Measurements from ENCODE around the gene CACHD1.

CACHD1 gene

GRCh38 chr1:64489707-64490106, 19.8 kb downstream of the CACHD1 start:
- Histone ChIP-seq H3K79me2 (ENCODE audit: control insufficient read depth, insufficient read depth, low read length, poor library complexity) (no peaks in the 10 kb centered on the region), H3K4me1 (ENCODE audit: control insufficient read depth in 1 of 2, insufficient read depth in 2 of 2, low read length in 2 of 2) (no peaks in the 10 kb centered on the region), H2AK5ac (ENCODE audit: low read length) (no peak overlapping the region), H2BK120ac (ENCODE audit: insufficient read depth, low read length, poor library complexity) (no peak overlapping the region), H3K4me3 (ENCODE audit: low read depth, low read length) (no peak overlapping the region), H2AFZ (ENCODE audit: insufficient read depth, low read length, poor library complexity) (no peak overlapping the region), H4K12ac (ENCODE audit: low read depth, low read length) (no peak overlapping the region), H3K36me3 (ENCODE audit: control insufficient read depth in 1 of 2, insufficient read depth in 2 of 2, low read length in 2 of 2) (no peaks in the 10 kb centered on the region), H3K79me1 (ENCODE audit: low read length) (no peaks in the 10 kb centered on the region), H3K9me3 (ENCODE audit: insufficient read depth, low read depth, low read length) (no peaks in the 10 kb centered on the region), H3K27me3 (ENCODE audit: insufficient read depth, low read length) (no peaks in the 10 kb centered on the region), H3K9ac (ENCODE audit: low read length) (no peak overlapping the region), H3K14ac (ENCODE audit: low read length) (no peak overlapping the region), H2BK12ac (ENCODE audit: low read length) (no peak overlapping the region), H3K4ac (ENCODE audit: low read depth, low read length) (no peak overlapping the region), H3K4me2 (ENCODE audit: low read length) (no peak overlapping the region), H2BK5ac (ENCODE audit: low read depth, low read length, poor library complexity) (no peak overlapping the region), H4K8ac (ENCODE audit: low read depth, low read length) (no peak overlapping the region), H3K27ac (ENCODE audit: low read depth, low read length) (no peak overlapping the region), H3K23ac (ENCODE audit: low read length) (no peak overlapping the region), H3K18ac (ENCODE audit: low read length) (no peak overlapping the region), H4K91ac (ENCODE audit: low read depth, low read length) (no peak overlapping the region)
- no peak for DNase-seq

GRCh38 chr1:64490213-64490818, 20.4 kb downstream of the CACHD1 start:
- Histone ChIP-seq H2BK12ac (ENCODE audit: low read length) (no peak overlapping the region), H2AK5ac (ENCODE audit: low read length) (no peak overlapping the region), H3K23ac (ENCODE audit: low read length) (no peak overlapping the region), H3K27ac (ENCODE audit: low read depth, low read length) (no peak overlapping the region), H3K18ac (ENCODE audit: low read length) (no peak overlapping the region), H3K27me3 (ENCODE audit: insufficient read depth, low read length) (no peaks in the 10 kb centered on the region), H4K12ac (ENCODE audit: low read depth, low read length) (no peak overlapping the region), H3K4me1 (ENCODE audit: control insufficient read depth in 1 of 2, insufficient read depth in 2 of 2, low read length in 2 of 2) (no peaks in the 10 kb centered on the region), H2BK120ac (ENCODE audit: insufficient read depth, low read length, poor library complexity) (no peak overlapping the region), H3K4ac (ENCODE audit: low read depth, low read length) (no peak overlapping the region), H2BK5ac (ENCODE audit: low read depth, low read length, poor library complexity) (no peak overlapping the region), H3K79me2 (ENCODE audit: control insufficient read depth, insufficient read depth, low read length, poor library complexity) (no peaks in the 10 kb centered on the region), H3K9me3 (ENCODE audit: insufficient read depth, low read depth, low read length) (no peaks in the 10 kb centered on the region), H2AFZ (ENCODE audit: insufficient read depth, low read length, poor library complexity) (no peak overlapping the region), H3K14ac (ENCODE audit: low read length) (no peak overlapping the region), H3K4me3 (ENCODE audit: low read depth, low read length) (no peak overlapping the region), H3K9ac (ENCODE audit: low read length) (no peak overlapping the region), H4K91ac (ENCODE audit: low read depth, low read length) (no peak overlapping the region), H3K79me1 (ENCODE audit: low read length) (no peaks in the 10 kb centered on the region), H3K36me3 (ENCODE audit: control insufficient read depth in 1 of 2, insufficient read depth in 2 of 2, low read length in 2 of 2) (no peaks in the 10 kb centered on the region), H3K4me2 (ENCODE audit: low read length) (no peak overlapping the region), H4K8ac (ENCODE audit: low read depth, low read length) (no peak overlapping the region)
- no peak for DNase-seq
- WGBS (ENCODE audit: extremely low coverage, insufficient coverage, insufficient read length), result no CpG with 5 or more reads among the region's 3 CpGs

- Histone ChIP-seq H3K18ac (ENCODE audit: low read length) (no peak overlapping the region), H4K91ac (ENCODE audit: low read depth, low read length) (no peak overlapping the region), H4K12ac (ENCODE audit: low read depth, low read length) (no peak overlapping the region), H3K36me3 (ENCODE audit: control insufficient read depth in 1 of 2, insufficient read depth in 2 of 2, low read length in 2 of 2) (no peaks in the 10 kb centered on the region), H3K4me1 (ENCODE audit: control insufficient read depth in 1 of 2, insufficient read depth in 2 of 2, low read length in 2 of 2) (no peaks in the 10 kb centered on the region), H3K4me3 (ENCODE audit: low read depth, low read length) (no peak overlapping the region), H3K27me3 (ENCODE audit: insufficient read depth, low read length) (no peaks in the 10 kb centered on the region), H3K9me3 (ENCODE audit: insufficient read depth, low read depth, low read length) (no peaks in the 10 kb centered on the region), H2BK5ac (ENCODE audit: low read depth, low read length, poor library complexity) (no peak overlapping the region), H3K79me2 (ENCODE audit: control insufficient read depth, insufficient read depth, low read length, poor library complexity) (no peaks in the 10 kb centered on the region), H3K27ac (ENCODE audit: low read depth, low read length) (no peak overlapping the region), H3K14ac (ENCODE audit: low read length) (no peak overlapping the region), H2BK12ac (ENCODE audit: low read length) (no peak overlapping the region), H3K79me1 (ENCODE audit: low read length) (no peaks in the 10 kb centered on the region), H2AK5ac (ENCODE audit: low read length) (no peak overlapping the region), H3K9ac (ENCODE audit: low read length) (no peak overlapping the region), H2AFZ (ENCODE audit: insufficient read depth, low read length, poor library complexity) (no peak overlapping the region), H4K8ac (ENCODE audit: low read depth, low read length) (no peak overlapping the region), H2BK120ac (ENCODE audit: insufficient read depth, low read length, poor library complexity) (no peak overlapping the region), H3K4me2 (ENCODE audit: low read length) (no peak overlapping the region), H3K4ac (ENCODE audit: low read depth, low read length) (no peak overlapping the region), H3K23ac (ENCODE audit: low read length) (no peak overlapping the region)
- no peak for DNase-seq
- WGBS (ENCODE audit: extremely low coverage, insufficient coverage, insufficient read length), result no CpG with 5 or more reads among the region's 8 CpGs
These were observed 22.5 kb downstream of the CACHD1 start for GRCh38 chr1:64492424-64492823.

GRCh38 chr1:64493831-64494230, 23.9 kb downstream of the CACHD1 start:
- no peak for DNase-seq
- Histone ChIP-seq H3K14ac (ENCODE audit: low read length) (no peak overlapping the region), H3K79me1 (ENCODE audit: low read length) (no peaks in the 10 kb centered on the region), H3K4me3 (ENCODE audit: low read depth, low read length) (no peak overlapping the region), H3K9ac (ENCODE audit: low read length) (no peak overlapping the region), H3K4ac (ENCODE audit: low read depth, low read length) (no peak overlapping the region), H3K79me2 (ENCODE audit: control insufficient read depth, insufficient read depth, low read length, poor library complexity) (no peaks in the 10 kb centered on the region), H3K18ac (ENCODE audit: low read length) (no peak overlapping the region), H3K27me3 (ENCODE audit: insufficient read depth, low read length) (no peaks in the 10 kb centered on the region), H3K23ac (ENCODE audit: low read length) (no peak overlapping the region), H2AFZ (ENCODE audit: insufficient read depth, low read length, poor library complexity) (no peak overlapping the region), H3K9me3 (ENCODE audit: insufficient read depth, low read depth, low read length) (no peaks in the 10 kb centered on the region), H4K91ac (ENCODE audit: low read depth, low read length) (no peak overlapping the region), H2BK12ac (ENCODE audit: low read length) (no peak overlapping the region), H3K4me2 (ENCODE audit: low read length) (no peak overlapping the region), H3K4me1 (ENCODE audit: control insufficient read depth in 1 of 2, insufficient read depth in 2 of 2, low read length in 2 of 2) (no peaks in the 10 kb centered on the region), H2AK5ac (ENCODE audit: low read length) (no peak overlapping the region), H2BK5ac (ENCODE audit: low read depth, low read length, poor library complexity) (no peak overlapping the region), H4K12ac (ENCODE audit: low read depth, low read length) (no peak overlapping the region), H3K27ac (ENCODE audit: low read depth, low read length) (no peak overlapping the region), H2BK120ac (ENCODE audit: insufficient read depth, low read length, poor library complexity) (no peak overlapping the region), H3K36me3 (ENCODE audit: control insufficient read depth in 1 of 2, insufficient read depth in 2 of 2, low read length in 2 of 2) (no peaks in the 10 kb centered on the region), H4K8ac (ENCODE audit: low read depth, low read length) (no peak overlapping the region)
- no CpG with 5 or more reads among the region's 6 CpGs for WGBS (ENCODE audit: extremely low coverage, insufficient coverage, insufficient read length)

All from trophoblast cell (in vitro differentiated cells and primary cell).